Sigmoid colon (tissue), 4 donors: Measurements from ENCODE around the gene NEK6.

Experiments
- EP300 ChIP-seq, 4 donors: sonication (generic); formaldehyde crosslinking; IDR thresholded peaks; one replicate each; pipeline ENCODE4 v1.6.1; 2017; ENCODE audit warnings: antibody characterized with exemption in 4 of 4
- POLR2A ChIP-seq, 2 donors: fragments of 450-650 bp; IDR thresholded peaks; one replicate each; pipeline ENCODE4 v1.6.1; 2016; ENCODE audit warnings: antibody characterized with exemption in 2 of 2, mild to moderate bottlenecking in 2 of 2, moderate library complexity in 2 of 2
- POLR2AphosphoS5 ChIP-seq, 4 donors: sonication (generic); formaldehyde crosslinking; IDR thresholded peaks; one replicate each; pipeline ENCODE4 v1.6.1; 2017; ENCODE audit warnings: antibody characterized with exemption in 4 of 4
- TF ChIP-seq, protein P1 (sequence below), 4 experiments: fragments of 450-650 bp in 3 of 4; fragments of 200-600 bp in 1 of 4; IDR thresholded peaks; one replicate each; pipeline ENCODE4 v1.5.1; 2016 to 2019; ENCODE audit warnings: antibody characterized with exemption in 4 of 4, mild to moderate bottlenecking in 3 of 4, moderate library complexity in 2 of 4

DNA sequence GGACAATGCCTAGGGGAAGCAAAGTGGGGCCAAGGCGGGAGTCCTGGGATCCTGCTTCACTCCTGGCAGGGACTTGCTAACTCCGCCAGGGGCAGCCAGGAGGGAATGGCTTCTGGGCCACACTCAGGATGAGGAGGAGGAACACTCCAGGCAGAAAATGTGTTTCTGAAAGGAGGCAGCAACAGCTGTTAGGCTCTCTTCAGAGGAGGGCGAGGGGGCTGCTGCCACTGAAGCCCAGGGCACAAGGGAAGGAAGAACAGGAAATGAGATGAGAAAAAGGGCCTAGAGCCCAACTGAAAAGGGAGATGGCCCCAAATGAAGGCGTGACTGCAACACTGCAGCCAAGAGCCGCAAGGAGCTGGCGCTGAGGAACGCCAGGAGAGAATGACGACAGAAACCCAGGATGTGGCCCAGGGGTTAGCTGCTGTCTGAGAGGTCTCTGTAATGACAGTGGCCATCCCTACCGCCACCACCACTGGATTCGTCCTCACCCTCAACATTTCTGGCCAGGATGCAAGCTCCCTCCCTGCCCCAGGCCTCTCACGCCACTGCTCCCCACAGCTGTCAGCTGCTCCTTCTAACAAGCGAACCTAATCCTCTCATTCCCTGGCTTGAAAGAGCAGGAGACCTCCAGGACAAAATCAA lies 141.7 kb downstream of the NEK6 start:
- TF ChIP-seq, protein P1, sequence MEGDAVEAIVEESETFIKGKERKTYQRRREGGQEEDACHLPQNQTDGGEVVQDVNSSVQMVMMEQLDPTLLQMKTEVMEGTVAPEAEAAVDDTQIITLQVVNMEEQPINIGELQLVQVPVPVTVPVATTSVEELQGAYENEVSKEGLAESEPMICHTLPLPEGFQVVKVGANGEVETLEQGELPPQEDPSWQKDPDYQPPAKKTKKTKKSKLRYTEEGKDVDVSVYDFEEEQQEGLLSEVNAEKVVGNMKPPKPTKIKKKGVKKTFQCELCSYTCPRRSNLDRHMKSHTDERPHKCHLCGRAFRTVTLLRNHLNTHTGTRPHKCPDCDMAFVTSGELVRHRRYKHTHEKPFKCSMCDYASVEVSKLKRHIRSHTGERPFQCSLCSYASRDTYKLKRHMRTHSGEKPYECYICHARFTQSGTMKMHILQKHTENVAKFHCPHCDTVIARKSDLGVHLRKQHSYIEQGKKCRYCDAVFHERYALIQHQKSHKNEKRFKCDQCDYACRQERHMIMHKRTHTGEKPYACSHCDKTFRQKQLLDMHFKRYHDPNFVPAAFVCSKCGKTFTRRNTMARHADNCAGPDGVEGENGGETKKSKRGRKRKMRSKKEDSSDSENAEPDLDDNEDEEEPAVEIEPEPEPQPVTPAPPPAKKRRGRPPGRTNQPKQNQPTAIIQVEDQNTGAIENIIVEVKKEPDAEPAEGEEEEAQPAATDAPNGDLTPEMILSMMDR (IDR thresholded peaks at IDR 0.05): no peak
- no peak for TF ChIP-seq EP300 (IDR thresholded peaks at IDR 0.05)
- TF ChIP-seq POLR2A (IDR thresholded peaks at IDR 0.05): no peak
- TF ChIP-seq POLR2AphosphoS5 (IDR thresholded peaks at IDR 0.05): no peak
